ENCODE data around the gene MTMR12. TPM values are rescaled to one million over a fixed set of nuclear protein-coding genes. Genes with fewer than 3 reads are reported as not detected.

Gene MTMR12
- total RNA-seq, 1 experiment from 2014 or later: 44.5 TPM

- CTCF ChIA-PET: interaction anchor here (0.6 to 1.5 kb wide), 3 partner anchors 116 to 485 kb away, joined by 4 to 8 read pairs (median 6); no protein-coding TSS in a partner anchor
- Histone ChIP-seq H3K27me3 (ENCODE audit: insufficient read depth, low read depth) (no peaks in the 10 kb centered on the region), H3K79me2 (ENCODE audit: low read depth) (no peaks in the 10 kb centered on the region), H2AFZ (no peak overlapping the region), H3K9me3 (ENCODE audit: insufficient read depth, low read depth) (no peaks in the 10 kb centered on the region), H4K20me1 (ENCODE audit: insufficient read depth) (no peaks in the 10 kb centered on the region), H3K9me2 (ENCODE audit: insufficient read depth) (no peaks in the 10 kb centered on the region), H3F3A (ENCODE audit: insufficient read depth, low read depth) (peaks cover 14% of the 10 kb centered on the region; the same call in 1 of the 2 replicates), H3K4me3 (no peak overlapping the region), H3K27ac (no peak overlapping the region), H3K36me3 (ENCODE audit: low read depth) (no peaks in the 10 kb centered on the region; the same call in 1 of the 2 replicates), H3K4me2 (no peak overlapping the region), H3K4me1 (replicated peaks; ENCODE audit: insufficient read depth) (peaks cover 12% of the 10 kb centered on the region)
- no TSS peak for BruUV-seq (replicated peaks)
- no peak for TF ChIP-seq EZH2 (IDR thresholded peaks at IDR 0.05; ENCODE audit: low read depth)
- no peak for TF ChIP-seq CTCF (conservative IDR thresholded peaks at IDR 0.05)
- intact Hi-C loops (cut with micrococcal nuclease; ENCODE audit: unreplicated experiment): loop anchor here (5.0 kb wide), 2 partner anchors 123 to 1187 kb away; no protein-coding TSS in a partner anchor
- DNase-seq: peak in 1 of 2 experiments; percentile 60
- POLR2A ChIA-PET (ENCODE audit: unreplicated experiment): interaction anchor here (0.9 kb wide), 1 partner anchor 56 kb away, joined by 7 read pairs; the partner anchor contains the start of gene GOLPH3
Measured at GRCh38 chr5:32230356-32231099, 82.2 kb downstream of the MTMR12 start.

- TF ChIP-seq EZH2 (IDR thresholded peaks at IDR 0.05; ENCODE audit: low read depth) (no peak), CTCF (conservative IDR thresholded peaks at IDR 0.05) (no peak)
- H3F3A ChIP-seq (ENCODE audit: insufficient read depth, low read depth): peaks cover 17% of the 10 kb centered on the region; the same call in 1 of the 2 replicates
- DNase-seq: peak in 1 of 2 experiments; percentile 26
- no peaks in the 10 kb centered on the region for H4K20me1 ChIP-seq (ENCODE audit: insufficient read depth)
- H3K4me3 ChIP-seq: no peak overlapping the region
- ChIA-PET CTCF (no interaction called here), POLR2A (ENCODE audit: unreplicated experiment) (no interaction called here)
- H3K4me1 ChIP-seq (replicated peaks; ENCODE audit: insufficient read depth): peaks cover 21% of the 10 kb centered on the region
- no peaks in the 10 kb centered on the region for H3K9me2 ChIP-seq (ENCODE audit: insufficient read depth)
- no peaks in the 10 kb centered on the region for H3K79me2 ChIP-seq (ENCODE audit: low read depth)
- intact Hi-C loops (cut with micrococcal nuclease; ENCODE audit: unreplicated experiment): no loop called here
- H3K27me3 ChIP-seq (ENCODE audit: insufficient read depth, low read depth): no peaks in the 10 kb centered on the region
- no peaks in the 10 kb centered on the region; the same call in 1 of the 2 replicates for H3K36me3 ChIP-seq (ENCODE audit: low read depth)
- H3K27ac ChIP-seq: no peak overlapping the region
- H2AFZ ChIP-seq: no peak overlapping the region
- H3K4me2 ChIP-seq: no peak overlapping the region
- no TSS peak for BruUV-seq (replicated peaks)
- no peaks in the 10 kb centered on the region for H3K9me3 ChIP-seq (ENCODE audit: insufficient read depth, low read depth)
Measured at GRCh38 chr5:32229586-32229985, 83.2 kb downstream of the MTMR12 start.

- H3F3A ChIP-seq (ENCODE audit: insufficient read depth, low read depth): peaks cover 15% of the 10 kb centered on the region; the same call in 1 of the 2 replicates
- no TSS peak for BruUV-seq (replicated peaks)
- H3K36me3 ChIP-seq (ENCODE audit: low read depth): no peaks in the 10 kb centered on the region
- no peaks in the 10 kb centered on the region for H3K9me3 ChIP-seq (ENCODE audit: insufficient read depth, low read depth)
- ChIA-PET POLR2A (ENCODE audit: unreplicated experiment) (no interaction called here), CTCF (interaction anchor here (0.6 kb wide), 1 partner anchor 94 kb away, joined by 3 read pairs; no protein-coding TSS in a partner anchor)
- peaks cover 25% of the 10 kb centered on the region for H3K4me1 ChIP-seq (replicated peaks; ENCODE audit: insufficient read depth)
- no peak overlapping the region for H3K4me2 ChIP-seq
- H3K9me2 ChIP-seq (ENCODE audit: insufficient read depth): no peaks in the 10 kb centered on the region
- no peaks in the 10 kb centered on the region for H4K20me1 ChIP-seq (ENCODE audit: insufficient read depth)
- intact Hi-C loops (cut with micrococcal nuclease; ENCODE audit: unreplicated experiment): no loop called here
- H3K27ac ChIP-seq: no peak overlapping the region
- no peak for DNase-seq
- H2AFZ ChIP-seq: no peak overlapping the region
- TF ChIP-seq EZH2 (IDR thresholded peaks at IDR 0.05; ENCODE audit: low read depth): no peak
- TF ChIP-seq CTCF (conservative IDR thresholded peaks at IDR 0.05): no peak
- H3K4me3 ChIP-seq: no peak overlapping the region
- no peaks in the 10 kb centered on the region for H3K79me2 ChIP-seq (ENCODE audit: low read depth)
- no peaks in the 10 kb centered on the region for H3K27me3 ChIP-seq (ENCODE audit: insufficient read depth, low read depth)
Measured at GRCh38 chr5:32228816-32229215, 83.9 kb downstream of the MTMR12 start.
